GM21423 (cell line): ENCODE results near the gene CERS2.

Experiments used
- ATAC-seq: cut with Tn5 transposase; IDR thresholded peaks from one replicate; pipeline ENCODE4 v1.9.1; 2021; ENCODE audit warnings: mild to moderate bottlenecking, moderate library complexity; ENCODE audit not compliant: unreplicated experiment

The CERS2 gene

GRCh38 chr1:150922519-150922975 is 52.1 kb downstream of the CERS2 start:
- peak; percentile 33 for ATAC-seq

DNA sequence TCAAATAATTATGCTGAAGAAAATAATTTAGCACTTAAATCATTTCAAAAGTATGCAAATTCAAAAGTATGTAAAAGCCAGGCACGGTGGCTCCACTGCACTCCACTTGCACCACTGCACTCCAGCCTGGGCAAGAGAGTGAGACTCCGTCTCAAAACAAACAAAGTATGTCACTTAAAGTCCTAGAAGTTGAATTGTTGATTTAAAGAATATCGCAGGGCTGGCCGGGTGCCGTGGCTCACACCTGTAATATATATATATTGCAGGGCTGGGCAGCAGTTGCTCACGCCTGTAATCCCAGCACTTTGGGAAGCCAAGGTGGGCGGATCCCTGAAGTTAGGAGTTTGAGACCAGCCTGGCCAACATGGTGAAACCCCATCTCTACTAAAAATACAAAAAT is 57.2 kb downstream of the CERS2 start:
- no peak for ATAC-seq
